NB4 (cell line): ENCODE results near the gene GPATCH8.

Experiments
- CTCF ChIP-seq: IDR thresholded peaks from one replicate; pipeline ENCODE4 v1.5.1; 2012; ENCODE audit warnings: low read depth, low read length
- POLR2A ChIP-seq: IDR thresholded peaks from 2 replicates; pipeline ENCODE4 v1.6.1; 2011; ENCODE audit warnings: mild to moderate bottlenecking; ENCODE audit not compliant: insufficient read length; ENCODE audit errors: extremely low read depth

DNA sequence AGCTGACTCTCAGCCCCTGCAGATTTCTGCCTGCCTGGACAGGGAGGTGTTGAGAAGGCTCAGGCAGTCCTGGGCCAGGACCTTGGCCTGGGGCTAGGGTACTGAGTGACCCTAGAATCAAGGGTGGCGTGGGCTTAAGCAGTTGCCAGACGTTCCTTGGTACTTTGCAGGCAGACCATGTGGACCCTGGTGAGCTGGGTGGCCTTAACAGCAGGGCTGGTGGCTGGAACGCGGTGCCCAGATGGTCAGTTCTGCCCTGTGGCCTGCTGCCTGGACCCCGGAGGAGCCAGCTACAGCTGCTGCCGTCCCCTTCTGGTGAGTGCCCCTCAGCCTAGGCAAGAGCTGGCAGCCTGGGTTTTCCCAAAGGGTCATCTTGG lies 154.2 kb downstream of the GPATCH8 start:
- TF ChIP-seq CTCF (no peak), POLR2A (no peak)
